ENCODE results near the gene ADH4. TPM values are rescaled to one million over a fixed set of nuclear protein-coding genes. Genes with fewer than 3 reads are reported as not detected.

ADH4 gene
- total and polyA plus RNA-seq, 9 of the 15 experiments (the other 6 are each of a cell fraction or from before 2014, with no cell fraction given) = not detected

- DNase-seq (ENCODE audit: extremely low read depth in 1 of 4, low spot score in 3 of 4) (no peak), FAIRE-seq (no peak), ATAC-seq (no peak)
- Histone ChIP-seq H3K27me3 (ENCODE audit: control insufficient read depth in 2 of 2, insufficient read depth in 2 of 2, low read length in 2 of 2) (no peaks in the 10 kb centered on the region), H3K4me1 (replicated peaks in 1 of 2; ENCODE audit: control insufficient read depth in 2 of 2, insufficient read depth in 2 of 2, low read length in 2 of 2) (no peaks in the 10 kb centered on the region), H3K9me3 (replicated peaks; ENCODE audit: control insufficient read depth, insufficient read depth, low read depth, low read length) (no peaks in the 10 kb centered on the region), H3K27ac (ENCODE audit: extremely low read depth, low read depth, low read length) (no peak overlapping the region), H3K9me1 (ENCODE audit: control insufficient read depth, insufficient read depth, low read length) (no peaks in the 10 kb centered on the region), H3K4me3 (no peak overlapping the region), H3K4me2 (ENCODE audit: insufficient read depth, low read length) (no peak overlapping the region), H2AFZ (ENCODE audit: low read depth, low read length) (no peak overlapping the region), H3K9ac (ENCODE audit: insufficient read depth in 1 of 2, low read depth in 2 of 2, low read length in 2 of 2) (no peak overlapping the region), H4K20me1 (replicated peaks; ENCODE audit: control insufficient read depth, insufficient read depth, low read length) (no peaks in the 10 kb centered on the region), H3K36me3 (ENCODE audit: control insufficient read depth, insufficient read depth, low read length) (no peaks in the 10 kb centered on the region), H3K79me2 (ENCODE audit: control insufficient read depth, insufficient read depth, low read length) (no peaks in the 10 kb centered on the region)
- BruUV-seq (replicated peaks) = no TSS peak
- TF ChIP-seq POLR2B (IDR thresholded peaks at IDR 0.05; ENCODE audit: low read depth, partially characterized antibody) (no peak), POU5F1 (IDR thresholded peaks at IDR 0.05; ENCODE audit: borderline replicate concordance, low read depth, low read length, partially characterized antibody) (no peak), PREB (CRISPR knock-in tag; IDR thresholded peaks at IDR 0.05) (no peak), CEBPB (tag; IDR thresholded peaks at IDR 0.05) (no peak), RFX5 (IDR thresholded peaks at IDR 0.05; ENCODE audit: low read depth, low read length) (no peak), ZBTB1 (CRISPR knock-in tag; IDR thresholded peaks at IDR 0.05; ENCODE audit: borderline replicate concordance, low read depth) (no peak), ZNF165 (CRISPR knock-in tag; IDR thresholded peaks at IDR 0.05; ENCODE audit: borderline replicate concordance) (no peak), GABPA (tag; conservative IDR thresholded peaks at IDR 0.05; ENCODE audit: low read depth) (no peak), ZNF512 (tag; IDR thresholded peaks at IDR 0.05) (no peak), ELK1 (CRISPR knock-in tag; IDR thresholded peaks at IDR 0.05) (no peak), FOXP1 (CRISPR knock-in tag; IDR thresholded peaks at IDR 0.05) (no peak), GABPB1 (CRISPR knock-in tag; IDR thresholded peaks at IDR 0.05) (no peak), ZNF282 (CRISPR knock-in tag; IDR thresholded peaks at IDR 0.05) (no peak), TBL1XR1 (IDR thresholded peaks at IDR 0.05; ENCODE audit: low read length in 2 of 2) (no peak), ELF4 (CRISPR knock-in tag; IDR thresholded peaks at IDR 0.05) (no peak)
- WGBS (ENCODE audit: insufficient coverage, low coverage, missing lambda C conversion rate) = 6% methylated on average over 3 of the region's 3 CpGs
- in situ Hi-C loops (cut with MboI) = no loop called here
- ChIA-PET CTCF (ENCODE audit: low intra/inter-chr PET ratio) (no interaction called here), POLR2A (no interaction called here)
- intact Hi-C loops (cut with micrococcal nuclease) = no loop called here
These were observed 8.4 kb downstream of the ADH4 start for GRCh38 chr4:99135541-99136162.

Measured in K562 (cell line).